Measurements from ENCODE around the gene ENG. TPM values are rescaled to one million over a fixed set of nuclear protein-coding genes. Genes with fewer than 3 reads are reported as not detected.

ENG gene
- total and polyA plus RNA-seq, 2 of the 4 experiments (the other 2 are of a cell fraction) = 3.6 to 83.3 TPM

DNA sequence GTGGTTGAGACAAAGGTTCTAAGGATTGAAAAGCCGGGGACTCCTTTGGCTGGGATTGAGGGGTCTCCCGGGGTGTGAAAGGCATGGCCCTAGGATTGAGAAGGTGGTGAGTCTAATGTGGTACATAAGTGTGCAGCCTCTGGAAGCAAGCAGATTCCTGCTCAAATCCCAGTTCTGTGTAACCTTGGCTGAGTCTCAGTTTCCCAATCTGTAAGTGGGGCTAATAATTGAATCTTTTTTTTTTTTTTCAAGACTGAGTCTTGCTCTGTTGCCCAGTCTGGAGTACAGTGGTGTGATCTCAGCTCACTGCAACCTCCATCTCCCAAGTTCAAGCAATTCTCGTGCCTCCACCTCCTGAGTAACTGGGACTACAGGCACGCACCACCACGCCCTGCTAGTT, 81.9 kb downstream of the ENG start:
- no peaks in the 10 kb centered on the region for H3K36me3 ChIP-seq (ENCODE audit: control insufficient read depth, insufficient read depth, low read length)
- no peak overlapping the region for H3K9ac ChIP-seq (ENCODE audit: low read depth, low read length)
- no peak overlapping the region for H2BK5ac ChIP-seq (ENCODE audit: low read depth, low read length, poor library complexity, severe bottlenecking)
- no peak overlapping the region for H4K91ac ChIP-seq (ENCODE audit: insufficient read depth, low read depth, low read length)
- H4K20me1 ChIP-seq (ENCODE audit: insufficient read depth, low read length) = no peaks in the 10 kb centered on the region
- BruUV-seq (replicated peaks) = no TSS peak
- TF ChIP-seq, protein P1, sequence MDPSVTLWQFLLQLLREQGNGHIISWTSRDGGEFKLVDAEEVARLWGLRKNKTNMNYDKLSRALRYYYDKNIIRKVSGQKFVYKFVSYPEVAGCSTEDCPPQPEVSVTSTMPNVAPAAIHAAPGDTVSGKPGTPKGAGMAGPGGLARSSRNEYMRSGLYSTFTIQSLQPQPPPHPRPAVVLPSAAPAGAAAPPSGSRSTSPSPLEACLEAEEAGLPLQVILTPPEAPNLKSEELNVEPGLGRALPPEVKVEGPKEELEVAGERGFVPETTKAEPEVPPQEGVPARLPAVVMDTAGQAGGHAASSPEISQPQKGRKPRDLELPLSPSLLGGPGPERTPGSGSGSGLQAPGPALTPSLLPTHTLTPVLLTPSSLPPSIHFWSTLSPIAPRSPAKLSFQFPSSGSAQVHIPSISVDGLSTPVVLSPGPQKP (IDR thresholded peaks at IDR 0.05; ENCODE audit: borderline replicate concordance, low read depth, low read length) = no peak
- TF ChIP-seq RCOR1 (IDR thresholded peaks at IDR 0.05; ENCODE audit: insufficient replicate concordance, low read length) = no peak
- TF ChIP-seq POLR2A (IDR thresholded peaks at IDR 0.05; ENCODE audit: low read depth, low read length) = no peak
- TF ChIP-seq, protein P2, sequence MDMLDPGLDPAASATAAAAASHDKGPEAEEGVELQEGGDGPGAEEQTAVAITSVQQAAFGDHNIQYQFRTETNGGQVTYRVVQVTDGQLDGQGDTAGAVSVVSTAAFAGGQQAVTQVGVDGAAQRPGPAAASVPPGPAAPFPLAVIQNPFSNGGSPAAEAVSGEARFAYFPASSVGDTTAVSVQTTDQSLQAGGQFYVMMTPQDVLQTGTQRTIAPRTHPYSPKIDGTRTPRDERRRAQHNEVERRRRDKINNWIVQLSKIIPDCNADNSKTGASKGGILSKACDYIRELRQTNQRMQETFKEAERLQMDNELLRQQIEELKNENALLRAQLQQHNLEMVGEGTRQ (IDR thresholded peaks at IDR 0.05; ENCODE audit: low read depth, low read length) = no peak
- TF ChIP-seq RAD21 (IDR thresholded peaks at IDR 0.05; ENCODE audit: low read length) = no peak
- no peak for TF ChIP-seq MXI1 (IDR thresholded peaks at IDR 0.05; ENCODE audit: borderline replicate concordance, low read depth, low read length)
- TF ChIP-seq MAFK (IDR thresholded peaks at IDR 0.05; ENCODE audit: low read depth, low read length) = no peak
- TF ChIP-seq, protein P3, sequence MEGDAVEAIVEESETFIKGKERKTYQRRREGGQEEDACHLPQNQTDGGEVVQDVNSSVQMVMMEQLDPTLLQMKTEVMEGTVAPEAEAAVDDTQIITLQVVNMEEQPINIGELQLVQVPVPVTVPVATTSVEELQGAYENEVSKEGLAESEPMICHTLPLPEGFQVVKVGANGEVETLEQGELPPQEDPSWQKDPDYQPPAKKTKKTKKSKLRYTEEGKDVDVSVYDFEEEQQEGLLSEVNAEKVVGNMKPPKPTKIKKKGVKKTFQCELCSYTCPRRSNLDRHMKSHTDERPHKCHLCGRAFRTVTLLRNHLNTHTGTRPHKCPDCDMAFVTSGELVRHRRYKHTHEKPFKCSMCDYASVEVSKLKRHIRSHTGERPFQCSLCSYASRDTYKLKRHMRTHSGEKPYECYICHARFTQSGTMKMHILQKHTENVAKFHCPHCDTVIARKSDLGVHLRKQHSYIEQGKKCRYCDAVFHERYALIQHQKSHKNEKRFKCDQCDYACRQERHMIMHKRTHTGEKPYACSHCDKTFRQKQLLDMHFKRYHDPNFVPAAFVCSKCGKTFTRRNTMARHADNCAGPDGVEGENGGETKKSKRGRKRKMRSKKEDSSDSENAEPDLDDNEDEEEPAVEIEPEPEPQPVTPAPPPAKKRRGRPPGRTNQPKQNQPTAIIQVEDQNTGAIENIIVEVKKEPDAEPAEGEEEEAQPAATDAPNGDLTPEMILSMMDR (conservative IDR thresholded peaks at IDR 0.05; ENCODE audit: low read depth, low read length) = no peak
- H3K9me1 ChIP-seq (ENCODE audit: insufficient read depth, low read length) = no peaks in the 10 kb centered on the region; the same call in 1 of the 2 replicates
- dilution Hi-C loops (cut with HindIII; ENCODE audit: low sequenced_read_pairs, unreplicated experiment) = no loop called here
- H3K79me1 ChIP-seq (ENCODE audit: low read depth in 1 of 2, low read length in 2 of 2) = no peaks in the 10 kb centered on the region
- WGBS, 2 experiments (ENCODE audit: extremely low coverage in 2 of 2, insufficient read length in 1 of 2) = 83% methylated on average over 2 of the region's 5 CpGs; no CpG with 5 or more reads in 1 of the 2 experiments
- H3K18ac ChIP-seq (ENCODE audit: low read depth, low read length) = no peak overlapping the region
- no peak overlapping the region for H2BK15ac ChIP-seq (ENCODE audit: low read depth, low read length)
- POLR2A ChIA-PET (ENCODE audit: unreplicated experiment) = no interaction called here
- H3K56ac ChIP-seq (ENCODE audit: extremely low read depth, insufficient read depth, low read length) = no peak overlapping the region
- ATAC-seq (ENCODE audit: low read depth) (no peak), DNase-seq (no peak)
- no peak overlapping the region for H2AK9ac ChIP-seq (replicated peaks; ENCODE audit: low read depth, low read length, poor library complexity)
- H2BK20ac ChIP-seq (ENCODE audit: low read depth, low read length) = no peak overlapping the region
- no peak overlapping the region for H3K23ac ChIP-seq (ENCODE audit: low read depth, low read length)
- H3K4me1 ChIP-seq (ENCODE audit: control insufficient read depth, insufficient read depth, low read length) = peaks cover 2% of the 10 kb centered on the region; the same call in 1 of the 2 replicates
- H3K4me2 ChIP-seq (ENCODE audit: low read depth, low read length) = no peak overlapping the region
- H2AK5ac ChIP-seq (ENCODE audit: low read depth, low read length) = no peak overlapping the region
- no peak overlapping the region for H3K27ac ChIP-seq (ENCODE audit: insufficient read depth, low read length)
- H2AFZ ChIP-seq (replicated peaks; ENCODE audit: low read length, poor library complexity) = no peak overlapping the region
- no peak overlapping the region for H3K4me3 ChIP-seq (ENCODE audit: insufficient read depth, low read depth, low read length)
- H3K4ac ChIP-seq (ENCODE audit: low read depth, low read length) = no peak overlapping the region
- no peak overlapping the region for H2BK120ac ChIP-seq (ENCODE audit: low read depth, low read length)
- H4K5ac ChIP-seq (ENCODE audit: low read depth, low read length) = no peak overlapping the region
- CTCF ChIA-PET = no interaction called here
- in situ Hi-C loops (cut with MboI; ENCODE audit: low sequenced_read_pairs) = no loop called here
- H4K8ac ChIP-seq (ENCODE audit: low read depth in 2 of 2, low read length in 2 of 2) = no peak overlapping the region
- intact Hi-C loops (cut with micrococcal nuclease) = no loop called here
- no peak overlapping the region for H3K14ac ChIP-seq (replicated peaks; ENCODE audit: low read depth, low read length)
- peaks cover 11% of the 10 kb centered on the region for H3K27me3 ChIP-seq (ENCODE audit: control insufficient read depth, insufficient read depth, low read length)
- H3K9me3 ChIP-seq (ENCODE audit: control insufficient read depth, insufficient read depth, low read length) = no peaks in the 10 kb centered on the region
